T-helper 17 cell (primary cell): ENCODE results near the gene OR4E2. TPM values are rescaled to one million over a fixed set of nuclear protein-coding genes. Genes with fewer than 3 reads are reported as not detected.
"Not testable (repeated sequence)": the region's sequence is repeated elsewhere in the genome, so short reads cannot be mapped to it uniquely, and the experiment has no call there.

ENCODE experiments used
- ATAC-seq: fragments of 150-1000 bp; cut with Tn5 transposase; 2 replicates; pipeline ENCODE4 v1.10.0; 2021; ENCODE audit warnings: mild to moderate bottlenecking, moderate library complexity
- DNase-seq, 3 donors: peaks; one replicate each; pipeline versions ENCODE4 v3.0.0 to v3.0.0-alpha.2; 2020 to 2021
- H3K9me3 ChIP-seq: one replicate; pipeline ENCODE4 v1.7.0; 2013; ENCODE audit warnings: low read length, mild to moderate bottlenecking; ENCODE audit not compliant: control insufficient read depth, poor library complexity, severe bottlenecking
- H3K27ac Mint-ChIP-seq: one replicate; pipeline ENCODE4 v1.8.0; 2022; ENCODE audit warnings: mild to moderate bottlenecking, moderate library complexity, mixed read lengths
- H3K27me3 Mint-ChIP-seq: one replicate; pipeline ENCODE4 v1.8.0; 2022; ENCODE audit warnings: mixed read lengths
- H3K36me3 Mint-ChIP-seq: one replicate; pipeline ENCODE4 v1.8.0; 2022; ENCODE audit warnings: low read depth, mixed read lengths
- H3K4me1 Mint-ChIP-seq: one replicate; pipeline ENCODE4 v1.8.0; 2022; ENCODE audit warnings: mild to moderate bottlenecking, mixed read lengths
- H3K4me3 Mint-ChIP-seq: one replicate; pipeline ENCODE4 v1.8.0; 2022; ENCODE audit warnings: mild to moderate bottlenecking, moderate library complexity, mixed read lengths
- total RNA-seq, 4 donors: library from RNA in 2 of 4; stranded (reverse) in 2 of 4; gene quantifications; one replicate each; pipeline ENCODE4 v1.2.3 and lab custom pipeline; 2022 to 2026

Gene OR4E2
- total RNA-seq, 2 donors from 2014 or later, result not detected

- Mint-ChIP-seq H3K4me3 (no peak overlapping the region), H3K4me1 (peaks cover 3% of the 10 kb centered on the region), H3K36me3 (no peaks in the 10 kb centered on the region), H3K27ac (no peak overlapping the region), H3K27me3 (peaks cover 13% of the 10 kb centered on the region)
- H3K9me3 ChIP-seq, result no peaks in the 10 kb centered on the region
- ATAC-seq, result no peak
- DNase-seq, result no peak
Observed at GRCh38 chr14:21656980-21657379, 3.3 kb downstream of the OR4E2 start.

GRCh38 chr14:21668377-21668776, 14.7 kb downstream of the OR4E2 start:
- ATAC-seq, result no peak
- peaks cover 2% of the 10 kb centered on the region for H3K4me1 Mint-ChIP-seq
- H3K27me3 Mint-ChIP-seq, result peaks cover 42% of the 10 kb centered on the region
- H3K9me3 ChIP-seq, result no peaks in the 10 kb centered on the region
- no peak for DNase-seq
- H3K27ac Mint-ChIP-seq, result no peak overlapping the region
- H3K36me3 Mint-ChIP-seq, result peaks cover 2% of the 10 kb centered on the region
- no peak overlapping the region for H3K4me3 Mint-ChIP-seq

- no peak for ATAC-seq
- Mint-ChIP-seq H3K36me3 (peaks cover 2% of the 10 kb centered on the region), H3K4me3 (no peak overlapping the region), H3K27ac (no peak overlapping the region), H3K27me3 (peaks cover 42% of the 10 kb centered on the region), H3K4me1 (peaks cover 2% of the 10 kb centered on the region)
- DNase-seq, result no peak
- H3K9me3 ChIP-seq, result no peaks in the 10 kb centered on the region
Observed at GRCh38 chr14:21669284-21669683, 15.6 kb downstream of the OR4E2 start.

GRCh38 chr14:21671371-21671770, 17.7 kb downstream of the OR4E2 start:
- ATAC-seq (no peak), DNase-seq (no peak)
- Mint-ChIP-seq H3K36me3 (peaks cover 2% of the 10 kb centered on the region), H3K4me3 (no peak overlapping the region), H3K27ac (no peak overlapping the region), H3K27me3 (peaks cover 36% of the 10 kb centered on the region), H3K4me1 (peaks cover 2% of the 10 kb centered on the region)
- no peaks in the 10 kb centered on the region for H3K9me3 ChIP-seq

GRCh38 chr14:21672116-21672515, 18.5 kb downstream of the OR4E2 start:
- Mint-ChIP-seq H3K4me1 (peaks cover 2% of the 10 kb centered on the region), H3K27ac (no peak overlapping the region), H3K36me3 (peaks cover 2% of the 10 kb centered on the region), H3K4me3 (no peak overlapping the region), H3K27me3 (peaks cover 37% of the 10 kb centered on the region)
- DNase-seq (no peak), ATAC-seq (no peak)
- no peaks in the 10 kb centered on the region for H3K9me3 ChIP-seq

GRCh38 chr14:21673718-21674117, 20.1 kb downstream of the OR4E2 start, which contains the start of gene OR4E1:
OR4E1 (minus strand) TSS chr14:21673818; CDS start chr14:21670935, 2,883 bp downstream.
- no peak within 1 kb of the TSS for H3K4me3 Mint-ChIP-seq
- ATAC-seq, result no peak
- no peak for DNase-seq
- H3K9me3 ChIP-seq, result no peaks in the 10 kb centered on the region
- peaks cover 45% of the 10 kb centered on the region for H3K27me3 Mint-ChIP-seq
- H3K27ac Mint-ChIP-seq, result no peak within 1 kb of the TSS
- peaks cover 2% of the 10 kb centered on the region for H3K36me3 Mint-ChIP-seq
- peaks cover 2% of the 10 kb centered on the region for H3K4me1 Mint-ChIP-seq

GRCh38 chr14:21675566-21675965, 21.9 kb downstream of the OR4E2 start:
- H3K27me3 Mint-ChIP-seq, result peaks cover 28% of the 10 kb centered on the region
- no peaks in the 10 kb centered on the region for H3K9me3 ChIP-seq
- H3K4me3 Mint-ChIP-seq, result no peak overlapping the region
- ATAC-seq, result no peak
- H3K36me3 Mint-ChIP-seq, result no peaks in the 10 kb centered on the region
- H3K4me1 Mint-ChIP-seq, result no peaks in the 10 kb centered on the region
- DNase-seq, result no peak
- H3K27ac Mint-ChIP-seq, result no peak overlapping the region

GRCh38 chr14:21680072-21680471, 26.4 kb downstream of the OR4E2 start:
- DNase-seq, result no peak
- no peaks in the 10 kb centered on the region for H3K36me3 Mint-ChIP-seq
- no peak overlapping the region for H3K27ac Mint-ChIP-seq
- no peak overlapping the region for H3K4me3 Mint-ChIP-seq
- no peak for ATAC-seq
- H3K27me3 Mint-ChIP-seq, result peaks cover 28% of the 10 kb centered on the region
- no peaks in the 10 kb centered on the region for H3K9me3 ChIP-seq
- no peaks in the 10 kb centered on the region for H3K4me1 Mint-ChIP-seq

GRCh38 chr14:21686468-21686867, 32.8 kb downstream of the OR4E2 start:
- Mint-ChIP-seq H3K4me1 (no peaks in the 10 kb centered on the region), H3K27me3 (peaks cover 24% of the 10 kb centered on the region), H3K4me3 (no peak overlapping the region), H3K27ac (no peak overlapping the region), H3K36me3 (no peaks in the 10 kb centered on the region)
- no peaks in the 10 kb centered on the region for H3K9me3 ChIP-seq
- no peak for DNase-seq
- no peak for ATAC-seq

- H3K36me3 Mint-ChIP-seq, result no peaks in the 10 kb centered on the region
- peaks cover 29% of the 10 kb centered on the region for H3K27me3 Mint-ChIP-seq
- H3K27ac Mint-ChIP-seq, result no peak overlapping the region
Observed at GRCh38 chr14:21694425-21694824, 40.8 kb downstream of the OR4E2 start.

GRCh38 chr14:21697662-21698061, 44.0 kb downstream of the OR4E2 start:
- not testable (repeated sequence) for ATAC-seq, DNase-seq, H3K9me3 ChIP-seq, H3K36me3 Mint-ChIP-seq, H3K4me1 Mint-ChIP-seq, H3K4me3 Mint-ChIP-seq, H3K27ac Mint-ChIP-seq
- H3K27me3 Mint-ChIP-seq, result peaks cover 18% of the 10 kb centered on the region

More at GRCh38 chr14:21694425-21694824, 40.8 kb downstream of the OR4E2 start:
- Mint-ChIP-seq H3K4me3 (no peak overlapping the region), H3K4me1 (no peaks in the 10 kb centered on the region)
- DNase-seq (no peak), ATAC-seq (no peak)
- no peaks in the 10 kb centered on the region for H3K9me3 ChIP-seq

- peaks cover 18% of the 10 kb centered on the region for H3K27me3 Mint-ChIP-seq
- H3K9me3 ChIP-seq, H3K36me3 Mint-ChIP-seq, H3K4me1 Mint-ChIP-seq, ATAC-seq, DNase-seq, H3K4me3 Mint-ChIP-seq, H3K27ac Mint-ChIP-seq: not testable (repeated sequence)
Observed at GRCh38 chr14:21698538-21698937, 44.9 kb downstream of the OR4E2 start.

- no peak for DNase-seq
- Mint-ChIP-seq H3K27me3 (peaks cover 14% of the 10 kb centered on the region), H3K36me3 (no peaks in the 10 kb centered on the region), H3K4me3 (no peak overlapping the region), H3K27ac (no peak overlapping the region), H3K4me1 (peaks cover 11% of the 10 kb centered on the region)
- no peak for ATAC-seq
- no peaks in the 10 kb centered on the region for H3K9me3 ChIP-seq
Observed at GRCh38 chr14:21699551-21699950, 45.9 kb downstream of the OR4E2 start.

- H3K4me3 Mint-ChIP-seq, result no peak overlapping the region
- H3K36me3 Mint-ChIP-seq, result no peaks in the 10 kb centered on the region
- H3K27me3 Mint-ChIP-seq, result peaks cover 7% of the 10 kb centered on the region
- H3K27ac Mint-ChIP-seq, result no peak overlapping the region
- H3K4me1 Mint-ChIP-seq, result peaks cover 13% of the 10 kb centered on the region
- no peak for DNase-seq
- no peaks in the 10 kb centered on the region for H3K9me3 ChIP-seq
- ATAC-seq, result no peak
Observed at GRCh38 chr14:21702316-21702715, 48.7 kb downstream of the OR4E2 start.
